SK-N-MC (cell line): ENCODE measurements around the gene PLEKHD1.

Experiments used
- EZH2 ChIP-seq: fragments of 200-600 bp; sonication (generic); IDR thresholded peaks from one replicate; pipeline ENCODE4 v1.6.1; 2017; ENCODE audit warnings: antibody characterized with exemption
- FOXP2 ChIP-seq: optimal IDR thresholded peaks from 2 replicates; pipeline ENCODE3; 2011; ENCODE audit warnings: mild to moderate bottlenecking, moderate library complexity; ENCODE audit not compliant: insufficient read depth; ENCODE audit errors: extremely low read length, control extremely low read depth
- POLR2AphosphoS5 ChIP-seq: IDR thresholded peaks from 2 replicates; pipeline ENCODE4 v1.6.1; 2012; ENCODE audit warnings: mild to moderate bottlenecking, low read depth, low read length, borderline replicate concordance

GRCh38 chr14:69558774-69559173 lies 74.2 kb downstream of the PLEKHD1 start:
- TF ChIP-seq EZH2 (no peak), POLR2AphosphoS5 (no peak), FOXP2 (no peak)
